ENCODE data around the gene ATP11B.
"Not testable (repeated sequence)": the region's sequence is repeated elsewhere in the genome, so short reads cannot be mapped to it uniquely, and the experiment has no call there.

Gene ATP11B

DNA sequence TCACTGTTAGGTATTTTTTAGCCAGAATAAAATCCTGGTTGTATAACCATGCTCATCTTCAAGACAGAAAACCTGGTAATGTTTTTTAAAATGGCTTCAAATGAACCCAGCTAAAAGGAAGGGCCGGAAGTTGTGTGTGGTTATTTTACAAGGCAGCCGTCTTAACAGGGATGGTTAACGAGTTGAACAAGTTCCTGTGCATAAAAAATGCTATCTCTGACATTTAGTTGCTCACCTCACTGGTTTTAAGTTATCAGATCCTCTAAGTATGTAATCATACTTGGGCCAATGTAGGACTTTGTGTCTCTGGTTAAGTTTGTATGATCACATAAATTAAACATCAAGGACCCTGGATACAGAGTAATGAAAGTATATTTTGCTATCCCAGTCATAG lies 2.1 kb downstream of the ATP11B start:
- DNase-seq (ENCODE audit: low read depth), result no peak

- no peak for DNase-seq (ENCODE audit: low read depth)
These were observed 3.0 kb downstream of the ATP11B start for GRCh38 chr3:182796310-182796709.

DNA sequence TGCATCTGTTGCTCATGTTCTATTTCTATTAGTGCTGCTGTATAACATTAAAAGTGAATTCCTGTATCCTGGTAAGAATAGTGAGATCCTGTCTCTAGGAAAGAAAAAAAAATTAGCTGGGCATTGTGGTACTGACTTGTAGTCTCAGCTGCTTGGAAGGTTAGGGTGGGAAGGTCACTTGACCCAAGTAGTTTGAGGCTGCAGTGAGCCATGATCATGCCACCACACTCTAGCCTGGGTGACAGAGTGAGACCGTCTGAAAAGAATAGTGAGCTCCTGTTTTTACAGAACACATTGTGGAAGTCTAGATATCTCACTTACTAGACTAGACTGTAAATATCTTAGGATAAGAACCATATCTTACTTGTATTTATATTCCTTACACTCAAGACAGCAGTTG lies 4.6 kb downstream of the ATP11B start:
- DNase-seq (ENCODE audit: low read depth), result no peak

DNA sequence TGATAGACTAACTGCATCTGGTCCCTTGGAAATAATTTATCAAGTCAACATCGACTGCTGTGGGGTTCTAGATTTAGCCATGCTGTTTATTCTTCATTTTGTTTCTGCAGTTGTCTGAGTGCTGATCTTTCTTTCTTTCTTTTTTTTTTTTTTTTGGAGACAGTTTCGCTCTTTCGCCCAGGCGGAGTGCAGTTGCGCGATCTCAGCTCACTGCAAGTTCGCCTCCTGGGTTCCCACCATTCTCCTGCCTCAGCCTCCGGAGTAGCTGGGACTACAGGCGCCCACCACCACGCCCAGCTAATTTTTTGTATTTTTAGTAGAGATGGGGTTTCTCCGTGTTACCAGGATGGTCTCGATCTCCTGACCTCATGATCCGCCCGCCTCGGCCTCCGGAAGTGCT lies 5.8 kb downstream of the ATP11B start:
- DNase-seq (ENCODE audit: low read depth), result not testable (repeated sequence)

DNA sequence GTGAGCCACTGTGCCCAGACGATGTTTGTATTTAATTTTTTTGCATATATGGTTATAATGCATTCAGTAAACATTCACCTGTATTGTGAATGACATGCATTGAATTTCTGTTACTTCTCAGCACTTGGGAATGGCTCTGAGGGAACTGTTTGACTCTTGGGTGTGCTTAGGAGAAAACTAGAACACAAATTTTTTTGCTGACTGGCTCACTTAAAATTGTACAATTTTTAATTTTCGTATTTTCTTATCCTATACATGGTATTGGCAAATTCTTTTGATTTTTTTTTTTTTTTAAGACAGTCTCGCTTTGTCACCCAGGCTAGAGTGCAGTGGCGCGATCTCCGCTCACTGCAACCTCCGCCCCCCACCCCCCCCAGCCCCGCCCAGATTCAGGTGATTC lies 7.2 kb downstream of the ATP11B start:
- DNase-seq (ENCODE audit: low read depth), result no peak

DNA sequence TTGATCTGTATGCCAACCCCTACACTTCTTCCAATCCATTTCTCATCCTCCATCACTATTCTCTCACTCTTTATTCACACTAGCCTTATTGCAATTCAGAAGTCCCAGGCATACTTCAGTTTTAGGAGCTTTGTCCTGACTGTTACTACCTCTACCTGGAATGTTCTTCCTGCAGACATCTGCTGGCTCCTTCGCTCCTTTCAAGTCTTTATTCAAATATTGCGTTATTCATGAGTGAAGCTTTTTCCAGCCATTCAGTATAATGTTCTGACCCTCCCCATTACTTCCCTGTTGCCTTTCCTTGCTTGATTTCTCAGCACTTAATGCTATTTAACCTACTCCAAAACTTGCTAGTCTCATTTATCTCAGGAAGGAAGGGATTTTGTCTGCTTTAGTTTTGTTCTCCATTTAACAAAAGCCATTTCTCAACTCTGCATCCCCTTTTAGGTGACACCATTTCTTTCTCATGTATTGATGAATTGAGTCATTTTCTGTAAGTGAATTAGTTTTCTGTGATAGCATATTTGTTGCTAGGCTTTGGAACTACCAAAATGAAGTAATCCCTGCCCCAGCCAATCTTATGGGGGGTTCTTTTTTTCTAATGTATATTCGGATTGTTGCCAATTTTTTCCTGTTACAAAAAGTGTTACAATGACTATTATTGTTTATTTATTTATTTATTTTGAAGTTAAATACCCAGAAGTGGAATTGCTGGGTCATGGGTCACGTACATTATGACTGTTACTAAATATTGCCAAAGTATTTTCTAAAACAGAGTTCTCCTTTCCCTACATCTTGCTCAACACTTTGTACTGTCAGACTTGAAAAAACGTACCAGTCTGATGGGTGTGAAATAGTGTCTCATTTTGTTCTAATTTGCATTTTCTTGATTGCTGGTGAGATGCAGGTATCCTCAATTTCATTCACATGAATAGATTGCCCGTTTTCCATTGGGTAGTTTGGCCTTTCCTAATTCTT lies 9.4 kb downstream of the ATP11B start:
- DNase-seq (ENCODE audit: low read depth), result no peak

DNA sequence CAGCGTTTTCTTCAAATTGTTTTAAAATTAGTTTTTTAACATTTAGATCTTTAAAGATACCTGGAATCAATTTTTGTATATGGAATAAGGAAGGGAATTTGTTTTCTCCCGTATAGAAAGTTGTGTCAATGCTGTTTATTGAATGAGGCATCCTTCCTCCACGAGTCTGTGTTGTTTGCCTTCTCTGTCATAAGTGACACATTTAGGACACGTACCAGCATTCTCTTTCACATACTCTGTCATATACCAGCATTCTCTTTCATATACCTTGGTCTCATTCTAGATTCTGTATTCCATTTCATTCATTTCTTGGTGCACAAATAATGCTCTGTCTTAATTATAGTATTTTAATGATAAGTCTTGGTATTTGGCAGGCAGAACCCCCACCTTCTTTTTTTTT lies 10.3 kb downstream of the ATP11B start:
- DNase-seq (ENCODE audit: low read depth), result no peak

DNA sequence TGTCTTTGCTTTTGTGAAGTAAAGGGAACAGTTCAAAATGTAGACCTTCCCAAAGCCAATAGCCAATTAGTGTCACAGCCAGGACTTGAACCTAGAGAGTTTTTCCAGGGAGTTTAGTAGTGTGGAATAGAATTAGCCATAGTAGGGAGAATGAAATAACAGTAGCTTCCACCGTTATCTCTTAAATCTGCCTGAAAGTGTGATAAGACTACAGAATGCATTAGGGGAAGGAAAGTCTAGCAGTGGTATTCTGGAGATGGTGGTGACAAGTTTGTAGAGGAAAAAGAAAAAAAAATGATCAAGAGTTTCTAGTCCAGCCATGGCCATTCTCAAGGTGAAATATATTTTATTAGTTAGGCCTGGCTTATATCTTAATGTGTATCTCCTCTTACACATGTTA lies 13.8 kb downstream of the ATP11B start:
- DNase-seq (ENCODE audit: low read depth), result no peak

GRCh38 chr3:182808041-182808770 lies 14.9 kb downstream of the ATP11B start:
- no peak for DNase-seq (ENCODE audit: low read depth)

DNA sequence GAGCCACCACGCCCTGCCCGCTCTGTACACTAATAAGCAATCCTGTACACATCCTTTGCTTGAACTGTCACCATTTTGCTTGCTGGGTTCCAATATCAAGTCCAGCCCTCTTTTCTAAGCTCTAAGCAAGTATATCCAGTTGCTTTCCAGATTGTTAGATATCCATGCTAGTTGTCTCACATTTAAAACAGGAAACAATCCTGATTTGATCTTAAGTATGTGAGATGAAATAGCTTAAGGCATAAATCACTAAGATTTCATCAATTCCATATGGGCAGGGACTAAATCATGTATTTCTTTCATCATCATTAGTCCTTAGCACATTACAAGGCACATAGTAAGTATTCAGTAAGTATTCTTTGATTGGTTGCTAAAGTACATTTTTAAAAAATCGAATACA lies 16.2 kb downstream of the ATP11B start:
- no peak for DNase-seq (ENCODE audit: low read depth)

- no peak for DNase-seq (ENCODE audit: low read depth)
These were observed 17.4 kb downstream of the ATP11B start for GRCh38 chr3:182810574-182811268.

GRCh38 chr3:182811269-182811596 lies 17.9 kb downstream of the ATP11B start:
- DNase-seq (ENCODE audit: low read depth), result no peak

DNA sequence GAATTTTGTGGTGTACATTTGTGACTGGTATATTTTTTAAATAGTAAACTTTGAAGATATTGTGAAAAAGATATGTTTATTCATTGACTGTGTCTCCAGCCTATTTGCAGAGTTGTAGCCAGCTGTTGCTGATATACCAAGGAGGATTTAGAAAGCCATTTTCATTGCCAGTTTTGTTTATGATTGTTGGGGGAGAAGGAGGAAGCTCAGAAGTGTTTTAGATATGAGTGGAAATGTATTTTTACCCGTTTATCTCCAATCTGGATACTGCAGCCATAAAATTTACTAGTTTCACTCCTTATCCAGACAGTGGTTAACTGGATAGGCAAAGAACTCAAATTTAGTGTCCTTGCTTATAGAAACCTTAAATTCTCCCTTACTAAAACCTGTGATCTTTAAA lies 18.8 kb downstream of the ATP11B start:
- DNase-seq (ENCODE audit: low read depth), result no peak

GRCh38 chr3:182814419-182815062 lies 21.2 kb downstream of the ATP11B start:
- no peak for DNase-seq (ENCODE audit: low read depth)

- DNase-seq (ENCODE audit: low read depth), result no peak
These were observed 22.9 kb downstream of the ATP11B start for GRCh38 chr3:182816181-182816580.

- DNase-seq (ENCODE audit: low read depth), result no peak
These were observed 25.1 kb downstream of the ATP11B start for GRCh38 chr3:182818296-182818978.

- no peak for DNase-seq (ENCODE audit: low read depth)
These were observed 28.1 kb downstream of the ATP11B start for GRCh38 chr3:182821221-182821981.

- DNase-seq (ENCODE audit: low read depth), result not testable (repeated sequence)
These were observed 29.0 kb downstream of the ATP11B start for GRCh38 chr3:182822260-182822659.

- DNase-seq (ENCODE audit: low read depth), result no peak
These were observed 31.7 kb downstream of the ATP11B start for GRCh38 chr3:182824957-182825356.

DNA sequence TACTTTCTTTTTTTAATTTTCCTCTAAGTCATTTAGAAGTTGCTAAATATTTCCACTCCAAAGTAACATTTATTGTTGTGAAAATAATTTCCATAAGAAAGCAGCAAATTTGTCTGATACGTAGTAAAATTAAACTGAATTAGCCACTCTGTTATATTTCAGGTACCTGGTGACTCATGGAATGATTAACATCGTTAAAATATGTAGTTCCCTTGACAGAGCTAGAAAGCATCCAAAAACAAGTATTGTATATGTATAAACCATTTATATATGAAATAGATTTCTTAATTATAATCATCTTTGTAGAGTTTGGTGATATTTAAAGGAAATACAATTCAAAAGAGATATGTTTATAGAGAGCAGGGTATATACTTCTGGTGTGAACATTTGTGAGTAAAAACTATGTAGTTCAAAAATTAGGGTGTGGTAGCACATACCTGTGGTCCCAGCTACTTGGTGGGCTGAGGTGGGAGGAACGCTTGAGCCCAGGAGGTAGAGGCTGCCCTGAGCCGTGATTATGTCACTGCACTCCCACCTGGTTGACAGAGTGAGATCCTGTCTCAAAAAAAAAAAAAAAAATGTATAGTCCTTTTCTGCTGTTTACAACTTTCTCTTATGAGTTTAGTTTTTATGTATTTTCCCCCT lies 36.6 kb downstream of the ATP11B start:
- no peak for DNase-seq (ENCODE audit: low read depth)
